SU-DHL-6 (cell line): ENCODE results near the gene ATP11A.
"Not testable (repeated sequence)": the region's sequence is repeated elsewhere in the genome, so short reads cannot be mapped to it uniquely, and the experiment has no call there.

Experiments used
- CTCF ChIP-seq: fragments of 200-600 bp; sonication (generic); IDR thresholded peaks from one replicate; pipeline ENCODE4 v1.5.1; 2017; ENCODE audit warnings: antibody characterized with exemption, mild to moderate bottlenecking, low read length, moderate library complexity; ENCODE audit not compliant: insufficient read depth, poor library complexity, severe bottlenecking
- EZH2phosphoT487 ChIP-seq: fragments of 200-600 bp; sonication (generic), shearing (Covaris generic); conservative IDR thresholded peaks from 2 replicates; pipeline ENCODE4 v1.6.1; 2018; ENCODE audit warnings: mild to moderate bottlenecking, antibody characterized with exemption, low read length, moderate library complexity, mixed read lengths

- TF ChIP-seq CTCF, EZH2phosphoT487: not testable (repeated sequence)
These were observed 97.0 kb downstream of the ATP11A start for GRCh38 chr13:112786810-112787209.
